Measurements from ENCODE around the gene ZEB2.

The ZEB2 gene

GRCh38 chr2:144449028-144449406 is 70.9 kb downstream of the ZEB2 start:
- H4K20me1 ChIP-seq (ENCODE audit: insufficient read depth, low read length): no peaks in the 10 kb centered on the region
- no peak overlapping the region for H3K4me2 ChIP-seq (ENCODE audit: insufficient read depth, low read length)
- H3K9me3 ChIP-seq (ENCODE audit: insufficient read depth, low read length, severe bottlenecking): no peaks in the 10 kb centered on the region

GRCh38 chr2:144448389-144449027 is 71.4 kb downstream of the ZEB2 start:
- no peak overlapping the region for H3K9ac ChIP-seq (ENCODE audit: low read depth, low read length)
- H3K4me2 ChIP-seq (ENCODE audit: insufficient read depth, low read length): no peak overlapping the region
- DNase-seq (no peak), ATAC-seq (ENCODE audit: insufficient read depth, low read depth) (no peak)
- TF ChIP-seq CTCF (IDR thresholded peaks at IDR 0.05; ENCODE audit: borderline replicate concordance, extremely low read depth, low read length, poor library complexity, severe bottlenecking) (no peak), EZH2 (IDR thresholded peaks at IDR 0.05; ENCODE audit: borderline replicate concordance, low read depth, low read length, severe bottlenecking) (no peak)
- H4K20me1 ChIP-seq (ENCODE audit: insufficient read depth, low read length): no peaks in the 10 kb centered on the region
- H3K27ac ChIP-seq (ENCODE audit: low read length): no peak overlapping the region
- H3K36me3 ChIP-seq (ENCODE audit: insufficient read depth, low read length): no peaks in the 10 kb centered on the region
- no peaks in the 10 kb centered on the region for H3K27me3 ChIP-seq (ENCODE audit: insufficient read depth, low read length, poor library complexity)
- H3K79me2 ChIP-seq (ENCODE audit: insufficient read depth, low read length): no peaks in the 10 kb centered on the region
- no peak overlapping the region for H3K4me3 ChIP-seq (ENCODE audit: low read depth in 1 of 2, low read length in 2 of 2)
- no peaks in the 10 kb centered on the region for H3K9me3 ChIP-seq (ENCODE audit: insufficient read depth, low read length, severe bottlenecking)
- no peaks in the 10 kb centered on the region for H3K4me1 ChIP-seq (ENCODE audit: insufficient read depth, low read length)
- H2AFZ ChIP-seq (ENCODE audit: low read depth, low read length): no peak overlapping the region

More at GRCh38 chr2:144449028-144449406, 70.9 kb downstream of the ZEB2 start:
- no peak for ATAC-seq (ENCODE audit: insufficient read depth, low read depth)
- Histone ChIP-seq H3K27me3 (ENCODE audit: insufficient read depth, low read length, poor library complexity) (no peaks in the 10 kb centered on the region), H2AFZ (ENCODE audit: low read depth, low read length) (no peak overlapping the region), H3K4me1 (ENCODE audit: insufficient read depth, low read length) (no peaks in the 10 kb centered on the region), H3K79me2 (ENCODE audit: insufficient read depth, low read length) (no peaks in the 10 kb centered on the region), H3K9ac (ENCODE audit: low read depth, low read length) (no peak overlapping the region), H3K27ac (ENCODE audit: low read length) (no peak overlapping the region), H3K36me3 (ENCODE audit: insufficient read depth, low read length) (no peaks in the 10 kb centered on the region), H3K4me3 (ENCODE audit: low read depth in 1 of 2, low read length in 2 of 2) (no peak overlapping the region)
- TF ChIP-seq EZH2 (IDR thresholded peaks at IDR 0.05; ENCODE audit: borderline replicate concordance, low read depth, low read length, severe bottlenecking) (no peak), CTCF (IDR thresholded peaks at IDR 0.05; ENCODE audit: borderline replicate concordance, extremely low read depth, low read length, poor library complexity, severe bottlenecking) (no peak)
- no peak for DNase-seq

- no peaks in the 10 kb centered on the region for H4K20me1 ChIP-seq (ENCODE audit: insufficient read depth, low read length)
- H3K9me3 ChIP-seq (ENCODE audit: insufficient read depth, low read length, severe bottlenecking): no peaks in the 10 kb centered on the region
- ATAC-seq (ENCODE audit: insufficient read depth, low read depth): no peak
- H3K4me2 ChIP-seq (ENCODE audit: insufficient read depth, low read length): no peak overlapping the region
- no peak overlapping the region for H3K9ac ChIP-seq (ENCODE audit: low read depth, low read length)
- no peaks in the 10 kb centered on the region for H3K79me2 ChIP-seq (ENCODE audit: insufficient read depth, low read length)
- no peak overlapping the region for H3K27ac ChIP-seq (ENCODE audit: low read length)
- H3K4me3 ChIP-seq (ENCODE audit: low read depth in 1 of 2, low read length in 2 of 2): no peak overlapping the region
- no peaks in the 10 kb centered on the region for H3K4me1 ChIP-seq (ENCODE audit: insufficient read depth, low read length)
- DNase-seq: no peak
- no peaks in the 10 kb centered on the region for H3K36me3 ChIP-seq (ENCODE audit: insufficient read depth, low read length)
- TF ChIP-seq CTCF (IDR thresholded peaks at IDR 0.05; ENCODE audit: borderline replicate concordance, extremely low read depth, low read length, poor library complexity, severe bottlenecking): no peak
- TF ChIP-seq EZH2 (IDR thresholded peaks at IDR 0.05; ENCODE audit: borderline replicate concordance, low read depth, low read length, severe bottlenecking): no peak
- H3K27me3 ChIP-seq (ENCODE audit: insufficient read depth, low read length, poor library complexity): no peaks in the 10 kb centered on the region
- H2AFZ ChIP-seq (ENCODE audit: low read depth, low read length): no peak overlapping the region
These were observed 72.4 kb downstream of the ZEB2 start for GRCh38 chr2:144447535-144447934.
